ENCODE measurements around the gene AQR.
"Not testable (repeated sequence)": the region's sequence is repeated elsewhere in the genome, so short reads cannot be mapped to it uniquely, and the experiment has no call there.

Gene AQR

DNA sequence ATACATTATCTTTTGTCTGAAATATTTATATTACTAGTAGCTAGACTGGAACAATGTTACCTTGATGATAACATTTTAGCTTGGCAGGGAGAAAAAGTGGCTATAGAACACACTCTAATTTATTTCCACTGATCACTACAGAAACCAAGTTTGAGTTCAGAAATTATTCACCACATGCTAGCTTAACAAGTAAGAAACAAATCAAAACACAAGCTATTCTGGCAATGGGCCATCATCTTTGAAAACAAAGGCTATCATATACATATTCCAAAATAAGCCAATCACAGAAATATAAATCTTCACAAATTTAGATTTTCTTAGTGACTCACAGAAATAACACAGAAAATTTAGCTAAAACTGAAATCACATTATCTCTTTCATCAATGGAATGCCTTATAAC lies 17.1 kb downstream of the AQR start:
- DNase-seq, result no peak

- no peak for DNase-seq
These were observed 17.5 kb downstream of the AQR start for GRCh38 chr15:34951993-34952392.

GRCh38 chr15:34944936-34945335 lies 24.6 kb downstream of the AQR start:
- no peak for DNase-seq

GRCh38 chr15:34943711-34944110 lies 25.8 kb downstream of the AQR start:
- DNase-seq, result no peak

GRCh38 chr15:34943264-34943663 lies 26.3 kb downstream of the AQR start:
- not testable (repeated sequence) for DNase-seq

- DNase-seq, result no peak
These were observed 27.2 kb downstream of the AQR start for GRCh38 chr15:34942363-34942762.

DNA sequence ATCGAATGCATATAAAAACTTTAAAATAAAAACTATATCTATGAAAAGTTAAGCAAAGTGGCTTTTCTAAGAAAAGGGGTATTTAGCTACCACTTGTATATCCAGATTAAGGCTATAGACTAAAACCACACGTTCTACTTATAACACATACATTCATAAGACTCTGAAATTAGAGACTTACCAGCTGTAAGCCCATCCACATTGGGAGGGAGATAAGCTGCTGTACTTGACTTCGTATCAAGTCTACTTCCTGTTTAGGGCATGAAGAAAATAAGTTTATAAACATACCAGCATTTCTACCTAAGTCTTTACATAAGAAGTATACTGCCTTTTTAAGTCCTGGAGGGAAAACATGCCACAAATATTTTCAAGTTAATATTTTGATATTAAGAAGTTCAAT lies 27.7 kb downstream of the AQR start:
- no peak for DNase-seq

DNA sequence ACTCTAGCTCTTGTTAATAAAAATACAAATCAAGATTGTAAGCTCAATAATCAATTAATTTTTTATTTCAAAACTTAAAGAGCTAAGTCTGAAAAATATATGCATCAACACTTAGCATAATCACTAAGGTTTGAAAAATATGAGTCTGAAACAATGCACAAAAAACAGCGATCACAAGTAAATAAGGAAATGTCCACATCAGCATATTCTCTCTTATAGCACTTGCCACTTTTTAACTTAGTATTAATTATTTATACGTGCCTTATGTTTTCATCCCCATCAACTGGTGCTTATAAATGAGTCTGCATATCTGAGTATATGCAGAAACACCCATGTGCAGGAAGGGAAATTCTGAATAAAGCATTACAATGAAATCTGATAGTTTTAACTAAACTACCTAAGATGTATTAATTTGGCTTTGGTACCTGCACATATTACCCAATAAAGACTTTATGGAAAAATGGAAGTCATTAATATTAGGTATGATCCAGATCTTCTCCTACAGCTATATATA lies 28.3 kb downstream of the AQR start:
- no peak for DNase-seq

- DNase-seq, result no peak
These were observed 36.0 kb downstream of the AQR start for GRCh38 chr15:34933432-34933975.

DNA sequence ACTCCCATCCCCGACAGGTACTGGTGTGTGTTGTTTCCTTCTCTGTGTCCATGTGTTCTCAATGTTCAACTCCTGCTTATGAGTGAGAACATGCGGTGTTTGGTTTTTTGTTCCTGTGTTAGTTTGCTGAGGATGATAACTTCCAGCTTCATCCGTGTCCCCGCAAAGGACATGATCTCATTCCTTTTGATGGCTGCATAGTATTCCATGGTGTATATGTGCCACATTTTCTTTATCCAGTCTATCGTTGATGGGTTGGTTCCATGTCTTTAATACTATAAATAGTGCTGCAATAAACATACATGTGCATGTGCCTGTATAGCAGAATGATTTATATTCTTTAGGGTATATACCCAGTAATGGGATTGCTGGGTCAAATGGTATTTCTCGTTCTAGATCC lies 41.2 kb downstream of the AQR start:
- not testable (repeated sequence) for DNase-seq

GRCh38 chr15:34927726-34928125 lies 41.8 kb downstream of the AQR start:
- no peak for DNase-seq

DNA sequence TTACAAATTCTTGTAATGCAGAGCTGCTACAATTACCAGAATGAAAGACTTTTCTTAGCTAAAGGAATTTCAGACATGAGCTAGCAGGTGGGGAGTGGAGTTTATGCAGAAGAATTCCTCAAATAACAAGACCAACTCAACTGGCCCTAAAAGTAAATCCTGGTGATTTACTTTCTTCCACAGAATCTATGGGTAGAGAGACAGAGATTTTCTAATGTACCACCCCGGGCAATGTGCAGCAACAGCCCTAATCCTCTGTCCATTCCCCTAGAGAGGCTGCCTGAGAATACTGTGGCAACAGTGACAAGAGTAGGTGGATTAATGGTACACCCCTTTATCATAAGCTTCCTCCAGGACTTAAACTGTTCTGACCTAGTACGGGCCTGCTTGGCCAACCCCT lies 55.2 kb downstream of the AQR start:
- DNase-seq, result no peak

DNA sequence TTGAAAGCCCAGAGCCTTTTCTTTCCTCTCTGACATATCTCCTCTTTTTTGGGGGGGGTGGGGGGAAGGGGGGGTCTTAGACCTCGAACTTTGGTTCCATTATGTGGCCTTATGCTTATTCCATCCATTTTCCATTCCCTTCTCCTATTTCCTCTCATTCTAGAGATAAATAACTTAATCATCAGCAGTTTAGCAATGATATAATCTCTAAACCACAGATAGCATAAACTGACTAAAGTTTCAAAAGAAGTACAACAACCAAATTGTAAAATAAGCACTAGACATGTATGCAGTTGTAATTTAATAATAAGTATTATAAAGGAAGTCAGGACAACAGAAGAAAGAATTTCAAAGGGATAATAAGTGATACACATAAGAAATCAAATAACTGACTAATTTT lies 64.5 kb downstream of the AQR start:
- no peak for DNase-seq

GRCh38 chr15:34904527-34904926 lies 65.0 kb downstream of the AQR start:
- DNase-seq, result no peak

DNA sequence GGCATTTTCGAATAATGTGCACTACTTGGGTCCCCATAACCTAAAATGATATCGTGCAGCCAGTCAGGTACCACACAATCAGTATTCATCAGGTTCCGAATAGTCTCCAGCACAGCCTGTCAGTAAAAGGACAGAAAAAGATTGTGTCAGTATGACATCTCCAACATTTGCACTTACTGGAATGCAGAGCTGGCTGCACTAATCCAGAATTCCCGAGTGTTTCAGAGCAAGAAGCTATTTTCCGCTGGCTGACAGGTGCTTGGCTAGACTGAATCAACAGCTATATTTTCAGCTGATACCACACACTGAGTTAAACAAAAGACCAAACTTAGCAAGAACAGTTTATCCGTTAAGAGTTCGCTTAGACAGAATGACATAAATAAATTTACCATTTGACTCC lies 68.8 kb downstream of the AQR start:
- no peak for DNase-seq

DNA sequence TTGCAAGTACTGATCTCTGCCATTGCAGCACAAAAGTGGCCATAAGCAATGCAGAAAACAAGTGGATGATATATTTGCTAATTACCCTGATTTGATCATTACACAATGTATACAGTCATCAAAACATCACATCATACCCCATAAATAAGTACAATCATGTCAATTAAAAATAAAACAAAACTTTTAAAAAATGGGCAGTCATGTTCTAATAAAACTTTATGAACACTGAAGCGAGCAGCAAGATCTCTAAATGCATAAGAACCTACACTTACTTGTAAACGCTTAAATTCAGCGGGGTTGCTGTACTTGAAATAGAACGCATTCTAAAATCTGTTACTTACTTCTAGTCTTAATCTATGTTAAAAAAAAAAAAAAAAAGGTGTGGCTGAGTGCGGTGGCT lies 73.4 kb downstream of the AQR start:
- no peak for DNase-seq

- no peak for DNase-seq
These were observed 75.6 kb downstream of the AQR start for GRCh38 chr15:34893967-34894366.

DNA sequence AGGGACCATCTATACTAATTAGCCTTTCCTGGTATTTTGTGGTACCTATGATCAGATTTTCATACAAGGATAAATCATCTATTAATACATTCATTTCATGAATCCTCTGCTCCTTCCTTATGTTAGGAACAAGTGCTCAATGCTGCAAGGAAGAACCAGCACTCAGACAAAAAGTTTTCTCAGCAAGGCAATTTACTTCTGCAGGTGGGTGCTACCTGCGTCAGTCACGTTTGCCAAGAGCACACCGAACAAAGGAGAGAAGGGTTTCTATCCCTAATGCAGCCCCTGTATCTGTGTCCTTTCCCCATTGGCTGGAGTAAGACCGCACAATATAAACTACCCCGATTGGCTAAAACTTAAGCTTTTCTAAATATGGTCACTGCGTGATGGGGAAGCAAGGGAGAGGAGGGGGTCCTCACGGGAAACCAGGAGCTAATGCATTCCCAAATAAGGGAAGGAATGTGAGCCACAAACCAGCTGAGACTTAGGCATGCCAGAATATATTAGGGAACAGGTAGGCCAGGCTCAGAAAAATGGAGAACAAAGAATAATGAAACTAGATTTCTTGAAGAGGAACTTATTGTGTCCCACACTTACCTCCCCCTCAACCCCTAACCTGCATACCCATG lies 76.5 kb downstream of the AQR start:
- DNase-seq, result no peak

DNA sequence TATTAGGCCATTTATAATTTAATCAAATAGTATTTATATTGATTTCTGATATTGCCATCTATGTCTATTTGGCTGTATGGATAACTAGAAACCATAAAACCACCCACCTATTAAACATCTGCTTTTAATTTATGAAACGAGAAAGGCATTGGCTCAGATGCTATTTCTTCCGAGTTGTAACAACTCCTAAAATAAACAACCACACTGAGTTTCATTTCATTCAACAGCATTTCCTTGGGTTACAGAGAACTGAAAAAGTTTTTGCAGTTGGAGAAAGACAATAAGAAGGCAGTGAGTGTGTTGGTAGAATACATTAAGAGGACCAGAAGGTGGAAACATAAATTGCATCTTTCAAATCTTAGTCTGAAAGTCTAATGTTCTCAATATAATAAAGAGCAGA lies 79.1 kb downstream of the AQR start:
- no peak for DNase-seq

DNA sequence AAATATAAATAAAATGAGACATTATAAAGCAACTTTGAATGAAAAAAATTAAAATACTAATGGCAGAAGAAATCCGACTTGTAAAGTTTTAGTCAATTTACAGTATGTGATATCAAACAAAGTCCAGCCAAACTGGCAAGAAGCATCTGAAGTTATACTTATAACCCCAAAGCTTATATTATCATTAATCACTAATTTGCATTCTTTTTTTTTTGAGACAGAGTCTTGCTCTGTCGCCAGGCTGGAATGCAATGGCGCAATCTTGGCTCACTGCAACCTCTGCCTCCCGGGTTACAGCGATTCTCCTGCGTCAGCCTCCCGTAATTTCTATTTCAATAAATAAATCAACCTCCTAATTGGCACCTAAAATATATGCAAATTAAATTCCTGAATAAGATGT lies 80.1 kb downstream of the AQR start:
- DNase-seq, result no peak

DNA sequence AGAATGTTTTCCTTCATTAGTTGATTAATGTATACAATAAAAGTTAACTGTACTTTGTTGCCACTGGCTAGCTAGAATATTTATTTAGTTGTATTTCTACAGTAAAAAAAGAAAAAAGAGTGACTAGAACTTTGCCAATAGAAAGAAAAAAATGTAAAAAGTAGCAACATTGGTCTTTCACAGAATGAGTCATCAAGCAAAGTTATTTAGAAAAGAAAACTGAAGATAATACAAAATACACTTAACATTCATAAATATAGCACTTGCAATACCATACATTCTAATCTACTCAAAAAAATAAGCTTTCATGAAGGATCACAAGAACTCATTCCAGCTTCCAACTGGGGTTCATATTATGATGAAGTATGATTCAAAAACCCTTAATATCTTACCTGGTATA lies 83.4 kb downstream of the AQR start:
- no peak for DNase-seq

DNA sequence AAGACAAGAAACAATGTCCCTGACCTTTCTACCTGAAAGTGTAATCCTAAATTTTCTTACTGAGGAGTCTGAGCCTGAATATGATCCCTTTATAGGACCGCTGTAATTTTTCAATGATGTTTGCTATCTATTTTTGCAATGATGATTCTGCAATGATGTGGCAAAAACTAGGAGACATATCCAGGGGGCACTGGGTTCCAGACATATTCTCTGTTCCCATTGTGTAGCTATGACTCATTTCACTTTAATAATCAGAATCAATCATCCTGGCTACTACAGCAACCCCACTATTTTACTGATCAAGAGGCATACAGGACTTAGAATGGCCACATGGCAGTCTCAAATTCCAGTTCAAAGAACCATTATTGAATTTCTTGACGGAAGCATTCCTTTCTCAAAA lies 85.9 kb downstream of the AQR start:
- no peak for DNase-seq

DNA sequence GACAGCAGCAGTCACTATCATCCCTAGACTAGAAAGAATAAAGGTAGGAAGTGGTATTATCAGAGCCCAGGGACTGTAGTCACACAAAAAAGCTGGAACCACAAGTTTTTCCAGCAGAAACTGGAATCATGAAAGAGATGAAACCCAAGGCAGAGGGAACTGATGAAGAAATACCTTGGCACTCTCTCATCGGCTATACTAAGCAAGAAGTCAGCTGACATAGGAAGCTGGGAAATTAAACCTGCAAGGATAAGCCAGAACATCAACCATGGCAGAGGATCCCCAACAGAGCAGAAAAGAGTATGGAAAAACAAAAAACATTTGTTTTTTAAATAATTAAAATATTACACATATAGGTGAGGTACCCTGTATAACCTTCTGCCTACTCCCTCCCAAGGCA lies 86.5 kb downstream of the AQR start:
- no peak for DNase-seq

DNA sequence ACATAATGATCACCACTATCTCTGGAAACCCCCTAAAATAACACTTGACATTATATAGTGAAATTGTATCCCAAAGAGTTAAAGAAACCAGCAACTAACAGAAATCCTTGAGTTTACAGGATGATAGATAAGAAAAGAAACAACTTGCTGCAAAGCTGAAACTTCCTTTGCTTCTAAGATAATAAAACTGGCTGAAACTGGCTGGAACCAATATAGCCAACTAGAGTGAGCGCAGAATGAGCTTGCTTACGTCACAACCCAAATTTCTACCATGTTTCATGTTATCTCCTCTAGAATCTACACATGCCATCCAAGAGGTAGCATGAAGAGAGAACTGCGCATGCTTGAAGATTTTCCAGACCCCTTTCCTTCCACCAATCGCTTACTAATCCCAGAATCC lies 90.4 kb downstream of the AQR start:
- no peak for DNase-seq

DNA sequence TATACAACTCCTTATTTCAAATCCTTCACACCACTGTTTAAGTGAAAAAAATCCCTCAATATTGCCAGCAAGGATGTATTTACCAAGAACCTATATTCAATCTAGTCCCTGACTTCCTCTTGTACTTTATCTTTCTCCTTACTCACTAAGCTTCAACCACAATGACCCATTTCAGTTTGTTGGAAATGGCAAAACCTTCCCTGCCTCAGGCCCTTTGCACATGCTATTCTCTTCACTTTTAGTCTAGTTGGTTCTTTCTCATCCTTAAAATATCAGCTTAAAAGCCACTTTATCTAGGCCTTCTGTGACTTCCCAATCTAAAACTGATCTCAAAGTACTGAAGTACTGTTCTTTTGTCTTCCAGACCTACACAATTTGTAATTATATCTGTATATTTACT lies 92.9 kb downstream of the AQR start:
- no peak for DNase-seq

All from NCI-H1436 (cell line).